NCI-H2227 (cell line): Measurements from ENCODE around the gene ANAPC7.
A peak's percentile ranks its signal among the peaks of the same experiment; 100 is the strongest.
"Not testable (repeated sequence)": the region's sequence is repeated elsewhere in the genome, so short reads cannot be mapped to it uniquely, and the experiment has no call there.

ENCODE experiments used
- DNase-seq: peaks from one replicate; lab custom pipeline; 2025; ENCODE audit not compliant: unreplicated experiment; lab: John Stamatoyannopoulos, UW

The ANAPC7 gene

GRCh38 chr12:110378131-110378790, 25.2 kb downstream of the ANAPC7 start:
- DNase-seq: not testable (repeated sequence)

DNA sequence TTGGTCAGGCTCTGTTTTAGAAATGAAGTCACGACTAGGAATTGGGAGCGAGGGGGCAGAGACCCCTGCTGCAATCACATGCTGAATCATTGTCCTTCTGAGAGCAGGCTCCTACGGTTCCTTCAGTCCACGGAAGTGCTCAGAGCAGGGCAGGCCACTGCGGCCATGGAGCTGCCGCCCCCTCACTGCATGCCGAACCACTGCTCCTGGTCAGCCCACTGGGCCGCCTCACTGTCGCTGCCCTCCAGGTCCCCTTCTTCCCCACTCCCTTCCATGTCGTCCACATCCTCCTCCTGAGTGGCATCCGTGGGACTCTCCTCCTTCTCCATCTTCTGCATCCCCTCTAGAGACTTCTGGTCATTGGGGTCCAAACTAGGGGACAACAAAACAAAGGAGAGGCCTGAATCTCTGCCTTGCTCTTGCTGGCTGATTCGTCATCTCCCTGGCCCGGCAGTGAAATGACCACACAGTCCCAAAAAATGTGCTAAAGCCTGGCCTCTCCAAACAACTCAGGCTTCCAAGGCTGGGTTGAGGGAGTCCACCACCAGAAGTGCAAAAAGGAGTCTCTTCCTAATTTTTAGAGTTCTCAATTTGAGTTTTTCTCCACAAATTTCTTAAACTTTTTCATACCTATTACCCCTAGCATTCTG, 29.4 kb downstream of the ANAPC7 start:
- no peak for DNase-seq

- no peak for DNase-seq
These were observed 30.1 kb downstream of the ANAPC7 start for GRCh38 chr12:110373425-110373824.

DNA sequence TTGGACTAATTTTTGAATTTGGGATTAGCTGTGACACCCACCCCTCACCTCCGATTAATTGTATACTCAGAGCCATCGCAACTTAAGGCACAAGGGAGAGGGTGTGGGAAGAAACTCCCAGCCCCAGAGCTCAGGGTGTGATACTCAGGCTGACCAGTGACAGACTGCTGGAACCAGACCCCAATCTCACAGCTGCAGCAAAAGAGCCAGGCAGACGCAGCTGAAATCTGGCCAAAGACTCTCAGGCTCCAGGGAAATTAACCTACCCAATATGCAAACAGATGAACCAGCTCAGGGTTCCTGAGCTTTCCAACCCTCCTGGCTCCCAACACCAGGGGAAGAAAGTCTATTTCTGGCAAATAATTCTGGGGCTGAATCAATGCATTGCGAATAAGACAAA, 30.5 kb downstream of the ANAPC7 start:
- no peak for DNase-seq

DNA sequence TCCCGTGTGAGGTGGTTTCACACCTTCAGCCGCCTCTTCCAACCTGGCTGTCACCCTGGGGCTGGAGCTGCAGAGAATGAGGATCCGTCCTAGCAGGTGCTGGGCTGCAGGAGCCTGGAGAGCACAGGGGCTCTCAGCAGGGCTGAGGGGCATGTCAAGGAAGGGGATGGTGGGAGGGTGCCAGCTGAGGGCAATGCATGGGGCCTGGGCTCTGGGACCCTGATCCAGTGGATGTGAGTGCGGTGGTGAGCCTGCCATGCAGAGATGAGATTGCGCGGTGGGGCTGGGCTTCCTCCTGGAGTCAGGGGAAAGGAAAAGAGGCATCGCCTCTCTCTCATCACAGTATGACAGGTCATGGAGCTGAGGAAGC, 31.5 kb downstream of the ANAPC7 start:
- DNase-seq: no peak

DNA sequence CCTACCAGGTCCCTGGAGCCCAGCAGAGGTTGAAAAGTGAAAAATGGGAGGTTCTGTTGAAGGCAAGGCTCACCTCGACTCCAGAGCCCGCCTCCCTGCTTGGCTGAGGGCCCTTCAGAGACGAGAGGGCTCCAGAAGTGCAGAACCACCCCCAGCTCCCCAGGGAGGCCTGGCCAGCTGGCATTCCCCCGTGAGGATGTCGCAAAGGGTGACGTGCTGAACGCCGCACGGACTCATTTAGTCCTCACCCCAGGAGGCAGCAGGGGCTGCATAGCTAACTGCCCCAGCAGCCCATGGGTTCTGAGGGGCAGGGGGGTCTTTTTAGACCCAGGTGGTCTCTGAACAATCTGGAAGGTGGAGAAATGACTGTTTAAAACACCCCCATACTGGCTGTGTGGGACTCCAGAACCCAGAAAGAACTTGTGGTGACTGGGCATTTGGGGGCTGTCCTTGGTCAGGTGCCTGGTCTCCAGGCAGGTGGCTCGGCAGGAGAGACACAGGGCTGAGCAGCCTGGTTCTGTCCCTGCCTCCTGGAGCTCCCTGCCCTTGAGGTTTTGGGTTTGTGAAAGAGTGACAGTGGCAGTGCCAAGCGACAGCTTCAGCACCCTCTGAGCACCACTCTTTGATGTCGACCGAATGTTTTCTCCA, 32.0 kb downstream of the ANAPC7 start:
- DNase-seq: no peak

DNA sequence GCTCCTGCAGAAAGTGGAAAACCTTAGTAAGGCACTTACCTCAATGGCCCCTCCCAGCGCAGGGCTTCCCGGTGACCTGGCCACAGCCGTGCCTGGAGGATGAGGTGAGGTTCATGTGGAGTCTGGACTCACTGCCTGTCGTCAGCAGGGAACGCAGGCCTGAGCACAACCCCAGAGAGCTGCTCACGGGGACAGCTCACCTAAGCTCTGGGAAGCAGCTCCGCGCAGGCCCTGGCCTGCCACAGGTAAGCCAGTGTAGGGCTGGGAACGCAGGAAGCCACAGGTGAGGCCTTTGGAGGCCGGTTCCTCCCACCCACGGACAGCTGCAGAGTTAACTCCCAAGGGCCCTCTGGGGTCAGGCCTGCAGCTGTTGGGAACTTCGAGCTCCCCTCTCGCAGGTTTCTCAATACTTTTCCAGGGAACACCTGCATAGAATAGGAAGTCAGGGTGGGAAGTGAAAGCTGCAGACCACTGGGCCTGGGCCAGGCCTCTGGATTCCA, 32.7 kb downstream of the ANAPC7 start:
- DNase-seq: no peak

DNA sequence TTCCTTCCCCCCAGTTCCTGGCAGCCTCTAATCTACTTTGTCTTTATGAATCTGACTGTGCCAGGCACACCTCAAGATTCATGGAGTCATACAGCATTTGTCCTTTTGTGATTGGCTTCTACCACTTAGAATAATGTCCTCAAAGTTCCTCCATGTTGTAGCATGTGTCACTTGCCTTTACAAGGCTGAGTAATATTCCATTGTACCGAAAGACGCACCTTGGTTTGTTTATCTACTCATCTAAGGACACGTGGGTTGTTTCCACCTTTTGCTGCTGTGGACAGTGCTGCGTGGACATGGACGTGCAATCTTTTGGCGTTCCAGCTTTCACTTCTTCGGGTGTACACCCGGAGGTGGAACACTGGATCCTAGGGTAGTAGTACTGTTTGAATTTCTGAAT, 33.5 kb downstream of the ANAPC7 start:
- no peak for DNase-seq

- peak; percentile 54 for DNase-seq
These were observed 36.2 kb downstream of the ANAPC7 start for GRCh38 chr12:110367181-110367864.

GRCh38 chr12:110366321-110367142, 37.0 kb downstream of the ANAPC7 start:
- no peak for DNase-seq

DNA sequence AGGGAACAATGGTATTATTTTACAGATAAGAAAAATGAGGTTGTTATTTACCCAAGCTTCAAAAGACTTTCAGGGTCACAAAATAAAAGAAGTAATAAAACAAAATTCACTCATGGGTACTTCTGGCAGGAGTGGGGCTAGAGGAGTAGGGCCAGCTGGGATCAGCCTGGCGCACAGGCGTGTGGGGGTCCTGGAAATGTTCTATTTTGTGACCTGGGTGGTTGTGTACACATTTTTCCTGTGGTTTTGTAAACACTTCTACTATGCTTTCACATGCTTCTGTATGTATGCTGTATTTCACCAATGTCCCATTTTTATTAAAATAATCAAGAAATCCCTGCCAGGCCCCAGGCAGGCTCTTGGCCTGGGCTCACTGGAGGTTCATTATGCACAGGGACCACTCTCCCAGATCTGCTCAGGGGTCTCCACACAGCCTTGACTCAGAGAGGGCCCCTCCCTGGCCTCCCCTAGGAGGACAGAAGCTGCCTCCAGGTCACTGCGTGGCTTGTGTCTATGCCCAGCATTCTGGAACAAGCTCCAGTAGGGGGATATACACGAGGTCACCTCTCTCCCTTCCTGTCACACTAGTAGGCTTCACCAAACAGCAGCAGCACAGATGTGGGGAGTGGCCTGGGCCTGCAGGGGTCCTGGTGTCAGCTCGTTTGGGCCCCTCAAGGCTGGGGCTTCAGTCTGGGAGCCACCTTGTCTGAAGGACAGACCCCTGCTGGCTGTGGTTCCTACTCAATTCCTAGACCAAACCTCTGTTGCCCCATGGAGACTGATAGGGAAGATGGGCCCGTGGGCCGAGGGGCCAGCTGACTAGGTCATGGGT, 37.8 kb downstream of the ANAPC7 start:
- DNase-seq: no peak

GRCh38 chr12:110361216-110361615, 42.3 kb downstream of the ANAPC7 start:
- DNase-seq: no peak

- peak; percentile 23 for DNase-seq
These were observed 45.0 kb downstream of the ANAPC7 start for GRCh38 chr12:110358384-110359097.

DNA sequence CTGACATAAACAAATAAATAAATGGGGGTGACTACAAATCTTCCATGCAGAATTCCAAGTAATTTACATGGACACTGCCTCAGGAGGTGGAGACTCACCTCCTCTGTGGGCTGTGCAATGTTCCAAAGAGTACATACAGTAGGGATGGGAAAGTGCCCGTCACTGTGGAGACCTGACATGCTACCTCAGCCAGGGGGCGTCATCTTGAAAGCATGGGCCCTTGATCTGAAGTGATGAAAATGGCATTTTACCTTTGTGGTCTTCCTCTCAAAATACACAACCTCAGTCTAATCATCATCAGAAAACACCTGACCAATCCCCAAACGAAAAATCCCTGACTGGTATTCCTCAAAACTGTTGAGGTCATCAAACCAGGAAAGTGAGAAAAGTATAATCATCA, 48.4 kb downstream of the ANAPC7 start:
- peak; percentile 28 for DNase-seq

DNA sequence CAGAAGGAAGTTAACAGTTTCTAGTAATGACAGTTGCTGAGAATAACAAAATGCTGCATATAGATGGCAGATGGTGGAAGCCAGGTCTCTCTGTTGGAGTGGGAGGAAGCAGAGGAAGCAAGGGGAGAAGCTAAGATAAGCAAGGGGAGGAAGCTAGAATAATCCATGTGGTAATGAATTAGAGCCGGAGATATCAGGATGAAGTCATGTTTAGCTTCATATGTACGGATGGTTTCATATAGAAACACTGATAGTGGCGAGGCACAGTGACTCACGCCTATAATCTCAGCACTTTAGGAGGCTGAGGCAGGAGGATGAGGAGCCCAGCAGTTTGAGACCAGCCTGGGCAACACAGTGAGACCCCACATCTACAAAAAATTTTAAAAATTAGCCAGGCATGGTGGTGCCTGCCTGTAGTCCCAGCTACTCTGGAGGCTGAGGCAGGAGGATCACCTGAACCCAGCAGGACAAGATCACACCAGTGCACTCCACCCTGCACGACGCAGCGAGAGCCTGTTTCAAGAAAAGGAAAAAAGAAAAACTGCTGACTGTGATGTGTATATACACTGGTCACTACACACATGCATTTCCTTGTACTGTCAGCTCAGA, 49.2 kb downstream of the ANAPC7 start:
- DNase-seq: no peak

DNA sequence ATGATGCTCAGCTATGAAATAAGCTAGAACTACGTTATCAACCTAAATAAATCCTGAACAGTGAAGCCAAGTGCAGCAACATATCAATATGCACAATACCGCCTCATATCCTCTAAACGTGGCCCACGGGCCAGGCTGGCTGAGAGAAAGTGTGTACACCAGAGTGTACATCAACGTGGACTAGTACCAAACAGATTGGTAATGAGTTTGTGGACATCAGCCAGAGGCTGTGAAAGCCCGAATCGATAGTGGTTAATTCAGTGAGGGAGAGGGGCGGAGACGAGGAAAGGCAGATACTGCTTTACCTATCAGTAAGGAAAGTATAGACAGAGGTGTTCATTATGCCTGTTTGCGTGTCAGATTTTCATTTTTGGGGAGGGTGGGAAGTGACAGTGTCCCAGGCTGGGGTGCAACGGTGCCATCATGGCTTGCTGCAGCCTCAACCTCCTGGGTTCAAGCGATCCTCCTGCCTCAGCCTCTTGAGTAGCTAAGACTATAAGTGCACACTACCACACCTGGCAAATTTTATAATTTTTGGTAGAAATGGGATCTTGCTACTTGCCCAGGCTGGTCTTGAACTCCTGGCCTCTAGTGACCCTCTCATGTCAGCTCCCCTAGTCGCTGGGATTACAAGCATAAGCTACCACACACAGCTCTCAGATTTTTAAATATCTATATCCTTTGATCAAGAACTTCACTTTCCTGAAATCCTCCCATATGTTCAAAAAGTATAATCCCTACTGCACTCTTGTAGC, 50.1 kb downstream of the ANAPC7 start:
- no peak for DNase-seq

DNA sequence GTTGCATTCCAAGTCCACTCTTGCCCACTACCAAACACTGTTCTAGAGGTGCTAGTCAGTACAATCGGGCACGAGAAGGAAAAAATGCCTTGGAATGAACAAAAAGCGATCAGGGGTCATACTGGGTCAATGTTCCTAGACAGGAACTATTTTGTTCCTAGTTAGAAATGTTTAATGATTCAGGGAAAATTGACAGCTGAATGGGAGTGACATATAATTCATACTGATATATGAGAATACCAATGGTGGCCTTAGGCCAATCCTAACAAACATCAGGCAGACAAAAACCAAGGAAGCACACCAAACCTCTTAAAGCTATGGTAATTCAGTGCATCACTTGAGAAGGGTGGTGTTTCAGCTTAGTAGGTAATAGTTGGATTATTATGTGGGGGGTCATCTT, 51.1 kb downstream of the ANAPC7 start:
- no peak for DNase-seq

- DNase-seq: no peak
These were observed 52.4 kb downstream of the ANAPC7 start for GRCh38 chr12:110351119-110351518.
